Measurements from ENCODE around the gene ACOT9.

- no peak for TF ChIP-seq CTCF (IDR thresholded peaks at IDR 0.05)
- no peak for TF ChIP-seq POLR2A (IDR thresholded peaks at IDR 0.05)
- TF ChIP-seq EP300 (IDR thresholded peaks at IDR 0.05): peak in 2 of 4 donors; percentile 55 to 82
These were observed 10.4 kb downstream of the ACOT9 start for GRCh38 chrX:23732704-23733103.
